Eye (tissue), 1 donor: ENCODE results near the gene RUSF1.
"Not testable (repeated sequence)": the region's sequence is repeated elsewhere in the genome, so short reads cannot be mapped to it uniquely, and the experiment has no call there.

ENCODE experiments used
- DNase-seq: peaks from one replicate; pipeline ENCODE4 v3.0.0-alpha.2; 2015

The RUSF1 gene

DNA sequence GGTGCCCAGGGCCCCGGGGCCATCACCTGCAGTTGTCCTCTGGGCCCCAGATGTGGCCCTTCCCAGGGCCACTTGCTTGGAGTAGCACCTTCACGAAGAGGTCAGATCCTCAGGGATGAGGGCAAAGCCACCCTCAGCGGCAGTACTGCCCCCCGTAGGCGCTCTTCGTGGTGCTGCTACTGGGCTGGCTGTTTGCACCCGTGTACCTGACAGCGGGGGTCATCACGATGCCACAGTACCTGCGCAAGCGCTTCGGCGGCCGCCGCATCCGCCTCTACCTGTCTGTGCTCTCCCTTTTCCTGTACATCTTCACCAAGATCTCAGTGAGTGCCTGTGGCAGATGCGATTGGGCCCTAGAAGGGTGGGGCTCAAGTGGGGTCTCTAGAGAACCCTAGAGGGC is 22.6 kb downstream of the RUSF1 start:
- no peak for DNase-seq

DNA sequence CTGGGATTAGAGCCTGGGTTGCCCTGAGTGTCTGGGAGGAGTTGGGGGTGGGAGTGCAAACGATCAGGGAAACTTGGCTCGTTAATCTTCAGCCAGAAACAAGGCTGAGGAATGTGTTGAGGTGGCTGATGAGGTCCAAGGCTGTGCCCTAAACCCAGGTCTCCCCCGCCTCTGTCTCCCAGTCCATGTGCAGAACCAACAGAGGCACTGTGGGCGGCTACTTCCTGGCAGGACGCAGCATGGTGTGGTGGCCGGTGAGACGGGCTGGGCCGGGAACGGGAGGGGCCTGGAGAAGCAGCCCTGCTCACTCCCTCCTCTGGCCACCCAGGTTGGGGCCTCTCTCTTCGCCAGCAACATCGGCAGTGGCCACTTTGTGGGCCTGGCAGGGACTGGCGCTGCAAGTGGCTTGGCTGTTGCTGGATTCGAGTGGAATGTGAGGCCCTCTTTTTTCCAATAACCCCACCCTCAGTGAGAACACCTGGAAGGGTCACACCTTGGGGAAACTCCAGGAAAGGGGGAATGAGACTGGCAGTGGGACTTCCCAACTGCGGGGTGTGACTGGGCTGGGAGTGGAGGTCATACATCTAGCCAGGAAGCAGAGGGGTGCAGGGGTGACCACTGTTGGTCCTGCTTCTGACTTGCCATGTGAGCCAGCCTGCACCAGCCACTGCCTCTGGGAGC is 23.6 kb downstream of the RUSF1 start:
- no peak for DNase-seq

DNA sequence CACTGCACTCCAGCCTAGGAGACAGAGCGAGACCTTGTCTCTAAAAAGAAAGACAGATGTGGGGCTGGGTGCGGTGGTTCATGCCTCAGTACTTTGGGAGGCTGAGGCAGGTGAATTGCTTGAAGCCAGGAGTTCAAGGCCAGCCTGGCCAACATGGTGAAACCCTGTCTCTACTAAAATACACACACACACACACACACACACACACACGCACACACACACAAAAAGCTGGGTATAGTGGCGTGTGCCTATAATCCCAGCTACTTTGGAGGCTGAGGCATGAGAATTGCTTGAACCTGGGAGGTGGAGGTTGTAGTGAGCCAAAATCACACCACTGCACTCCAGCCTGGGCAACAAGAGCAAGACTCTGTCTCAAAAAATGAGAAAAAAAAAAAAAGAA is 24.1 kb downstream of the RUSF1 start:
- DNase-seq = not testable (repeated sequence)

DNA sequence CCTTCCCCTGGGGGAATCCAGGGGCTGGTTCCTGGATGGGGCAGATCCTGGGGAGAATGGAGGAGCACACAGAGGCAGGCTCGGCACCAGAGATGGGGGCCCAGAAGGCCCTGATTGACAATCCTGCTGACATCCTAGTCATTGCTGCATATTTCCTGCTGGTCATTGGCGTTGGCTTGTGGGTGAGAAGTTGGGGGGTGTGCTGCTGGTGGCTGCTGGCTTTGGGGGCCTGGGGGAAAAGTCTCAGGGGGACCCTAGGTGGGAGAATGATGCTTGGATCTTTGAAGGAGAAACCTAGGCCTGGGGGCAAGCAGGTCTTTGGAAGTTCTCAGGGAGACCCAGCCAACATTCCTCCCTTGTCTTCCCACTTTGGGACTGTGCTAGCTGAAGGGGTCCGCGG is 25.1 kb downstream of the RUSF1 start, which contains the start of gene SLC5A2:
Gene SLC5A2 (plus strand): TSS at position 43 of the 400 bp plus-strand sequence. CDS start 14 bp downstream, at position 57.
- DNase-seq = no peak

DNA sequence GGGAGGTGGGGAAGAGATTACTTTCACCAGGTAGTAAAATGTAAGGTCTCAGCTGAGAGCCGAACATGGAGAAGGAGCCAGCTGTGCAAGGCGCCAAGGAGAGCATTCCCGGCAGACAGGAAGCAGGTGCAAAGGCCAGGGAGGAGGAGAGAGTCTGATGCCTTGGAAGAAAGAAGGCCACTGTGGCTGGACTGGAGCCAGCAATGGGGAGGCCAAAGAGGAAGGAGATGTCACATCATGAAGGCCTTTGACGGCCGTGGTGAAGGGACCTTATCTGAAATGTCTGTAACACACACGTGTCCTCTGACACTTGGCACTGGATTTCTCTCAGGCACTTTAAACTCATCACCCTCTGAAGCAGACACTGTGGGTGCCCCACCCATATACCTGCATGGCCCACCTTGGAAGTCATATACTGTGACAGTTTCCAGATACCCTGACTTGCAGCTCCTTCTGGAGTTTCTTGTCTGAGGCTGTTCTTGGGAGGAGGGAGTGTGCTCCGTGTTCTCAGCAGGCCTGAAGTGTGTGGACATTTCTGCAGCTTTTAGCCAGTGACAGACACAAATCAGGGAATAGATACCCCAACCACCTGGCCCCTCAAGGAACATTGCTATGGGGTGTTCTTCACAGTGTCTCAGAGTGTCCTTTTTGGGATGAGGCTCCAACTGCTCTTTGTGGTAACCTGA is 27.2 kb downstream of the RUSF1 start:
- DNase-seq = no peak

DNA sequence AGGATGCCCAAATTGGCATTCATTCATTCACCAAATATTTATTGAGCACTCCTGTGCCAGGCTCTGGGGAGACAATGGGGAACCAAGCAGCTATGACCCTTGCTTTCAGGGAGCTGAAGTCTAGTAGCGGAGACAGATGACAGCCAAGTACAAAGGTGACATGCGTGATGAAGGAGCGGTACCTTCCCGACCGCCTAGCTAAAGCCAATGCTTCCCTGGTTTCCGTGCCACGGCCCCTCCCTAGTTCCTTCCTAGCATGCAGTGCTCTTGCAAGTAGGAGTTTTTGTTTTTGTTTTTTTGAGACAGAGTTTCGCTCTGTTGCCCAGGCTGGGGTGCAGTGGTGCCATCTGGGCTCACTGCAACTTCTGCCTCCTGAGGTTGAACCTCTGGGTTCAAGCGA is 28.4 kb downstream of the RUSF1 start:
- no peak for DNase-seq

DNA sequence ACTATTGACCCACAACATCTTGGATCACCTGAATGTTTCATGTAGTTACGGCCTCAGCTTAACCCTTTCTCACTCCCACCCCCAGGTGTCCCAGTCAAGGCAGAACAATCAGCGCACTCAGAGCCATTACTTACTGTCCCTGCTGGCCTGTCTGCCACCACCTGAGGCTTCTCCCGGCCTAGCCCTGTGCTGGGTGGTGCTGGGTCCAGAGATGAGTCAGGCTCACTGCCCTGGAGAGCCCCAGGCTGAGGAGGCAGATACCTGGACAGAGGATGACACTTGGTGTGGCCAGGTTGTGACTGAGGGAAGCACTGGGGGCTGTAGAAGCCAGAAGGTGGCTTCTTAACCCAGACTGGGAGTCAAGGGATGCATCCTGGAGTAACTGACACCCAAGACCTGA is 29.2 kb downstream of the RUSF1 start:
- DNase-seq = no peak

DNA sequence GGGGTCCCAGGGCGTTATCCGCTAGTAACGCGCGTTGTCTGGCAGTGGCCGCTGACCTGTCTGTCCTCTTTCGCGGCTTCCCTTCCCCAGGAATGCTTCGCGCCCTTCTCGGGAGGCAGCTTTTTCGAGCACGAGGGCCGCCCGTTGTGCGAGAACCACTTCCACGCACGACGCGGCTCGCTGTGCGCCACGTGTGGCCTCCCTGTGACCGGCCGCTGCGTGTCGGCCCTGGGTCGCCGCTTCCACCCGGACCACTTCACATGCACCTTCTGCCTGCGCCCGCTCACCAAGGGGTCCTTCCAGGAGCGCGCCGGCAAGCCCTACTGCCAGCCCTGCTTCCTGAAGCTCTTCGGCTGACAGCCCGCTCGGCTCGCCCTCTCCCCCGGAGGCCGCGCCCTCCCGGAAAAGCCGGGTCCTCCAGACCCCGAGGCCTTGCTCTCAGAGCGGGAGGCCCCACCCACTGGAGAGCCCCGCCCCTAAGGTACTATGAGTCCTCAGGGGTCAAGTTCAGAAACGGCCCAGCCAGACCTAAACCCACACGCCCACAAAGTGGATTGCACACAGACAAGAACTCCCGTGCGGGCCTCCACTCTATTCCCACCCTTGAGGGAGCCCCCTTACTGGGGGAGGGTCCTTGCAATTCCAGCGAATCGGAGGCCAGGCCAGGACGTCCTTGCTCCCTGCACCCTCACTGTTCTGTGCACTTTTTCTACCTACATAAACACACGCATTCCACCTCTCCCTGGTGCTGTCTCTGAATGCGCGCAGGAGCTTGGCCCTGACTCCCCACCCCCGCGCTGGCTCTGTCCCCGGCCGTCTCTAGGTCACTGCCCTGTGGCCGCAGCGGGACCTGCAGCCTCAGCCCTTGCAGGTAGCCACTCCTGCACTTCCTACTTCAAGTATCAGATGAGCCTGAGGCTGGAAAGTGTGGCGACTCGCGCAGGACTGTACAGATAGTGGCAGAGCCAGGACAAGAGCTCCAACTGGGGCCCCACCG is 30.7 kb downstream of the RUSF1 start:
- DNase-seq = peak; percentile 61

DNA sequence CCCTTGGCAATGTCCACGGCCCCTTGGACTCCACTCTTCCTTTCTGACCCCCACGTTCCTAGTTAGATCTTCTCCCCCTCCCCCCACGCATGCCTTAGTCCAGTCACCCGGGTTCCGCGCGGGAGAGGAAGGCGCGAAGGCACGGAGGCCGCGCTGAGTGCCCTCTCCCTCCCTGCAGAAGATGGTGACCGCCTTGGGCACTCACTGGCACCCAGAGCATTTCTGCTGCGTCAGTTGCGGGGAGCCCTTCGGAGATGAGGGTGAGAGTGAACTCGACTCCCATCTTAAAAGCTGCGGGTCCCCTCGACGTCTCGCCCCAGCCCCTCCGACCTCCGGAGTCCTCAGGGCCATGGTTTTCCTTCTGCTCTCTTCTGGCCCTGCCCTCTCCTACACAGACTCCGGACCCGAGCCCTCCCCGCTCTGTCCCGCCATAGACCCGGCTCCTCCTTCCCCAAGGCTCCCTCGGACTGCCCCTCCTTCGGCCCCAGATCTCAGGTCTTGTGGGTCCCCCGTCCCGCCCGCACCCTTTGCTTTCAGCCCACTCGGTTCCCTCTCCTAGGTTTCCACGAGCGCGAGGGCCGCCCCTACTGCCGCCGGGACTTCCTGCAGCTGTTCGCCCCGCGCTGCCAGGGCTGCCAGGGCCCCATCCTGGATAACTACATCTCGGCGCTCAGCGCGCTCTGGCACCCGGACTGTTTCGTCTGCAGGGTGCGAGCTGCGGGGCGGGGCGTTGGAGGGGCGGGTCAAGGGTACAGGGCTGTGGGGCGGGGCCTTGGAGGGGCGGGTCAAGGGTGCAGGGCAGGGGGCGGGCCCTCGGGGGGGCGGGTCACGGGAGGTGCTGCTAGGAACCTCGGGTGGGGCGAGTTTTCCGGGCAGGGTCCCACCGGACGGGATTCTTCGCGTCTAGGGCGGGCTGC is 31.6 kb downstream of the RUSF1 start:
- peak; percentile 67 for DNase-seq

DNA sequence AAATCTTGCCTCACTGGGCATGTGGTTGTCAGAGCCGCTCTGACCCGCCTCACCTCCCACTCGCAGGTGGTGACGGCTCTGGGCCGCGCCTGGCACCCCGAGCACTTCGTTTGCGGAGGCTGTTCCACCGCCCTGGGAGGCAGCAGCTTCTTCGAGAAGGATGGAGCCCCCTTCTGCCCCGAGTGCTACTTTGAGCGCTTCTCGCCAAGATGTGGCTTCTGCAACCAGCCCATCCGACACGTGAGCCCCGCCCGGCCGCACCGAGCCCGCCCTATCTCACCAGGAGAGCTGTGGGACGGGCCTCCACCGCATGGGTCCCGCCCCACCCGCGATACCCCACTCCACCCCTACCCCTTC is 32.3 kb downstream of the RUSF1 start:
- no peak for DNase-seq

DNA sequence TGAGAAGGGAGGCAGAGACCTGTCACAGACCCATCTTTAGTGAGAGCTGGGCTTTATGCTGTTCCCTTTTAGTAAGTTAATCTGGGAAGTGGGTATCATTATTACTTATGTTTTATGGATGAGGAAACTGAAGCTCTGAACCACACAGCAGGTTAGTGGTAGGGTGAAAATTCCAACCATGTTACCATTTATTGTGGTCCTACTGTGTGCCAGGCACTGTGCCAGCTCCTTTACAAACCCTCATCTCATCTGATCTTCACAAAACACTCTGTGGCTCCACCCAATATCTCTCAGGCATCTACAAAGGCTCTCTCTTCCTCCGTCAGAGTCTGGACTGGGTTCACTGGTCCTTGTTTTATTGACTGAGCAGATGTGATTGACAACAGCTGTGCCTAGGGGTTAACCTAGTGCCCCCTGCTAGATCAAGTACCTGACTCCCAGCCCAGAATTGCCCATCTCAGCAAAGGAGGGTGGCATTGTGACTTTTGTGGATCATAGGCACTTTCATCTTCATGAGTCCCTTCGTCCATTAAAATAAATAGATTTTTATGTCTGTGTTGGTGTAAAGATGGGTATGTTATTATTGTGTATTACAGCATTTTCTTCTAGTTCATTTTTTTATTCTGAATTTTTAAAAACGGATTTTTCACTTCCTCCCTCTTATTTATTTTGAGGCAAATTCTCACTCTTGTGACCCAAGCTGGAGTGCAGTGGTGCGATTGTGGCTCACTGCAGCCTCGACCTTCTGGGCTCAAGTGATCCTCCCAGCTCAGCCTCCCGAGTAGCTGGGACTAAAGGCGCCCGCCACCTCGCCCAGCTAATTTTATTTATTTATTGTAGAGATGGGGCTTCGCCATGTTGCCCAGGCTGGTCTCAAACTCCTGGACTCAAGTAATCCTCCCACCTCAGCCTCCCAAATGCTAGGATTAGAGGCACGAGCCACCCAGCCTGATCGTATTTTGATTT is 33.1 kb downstream of the RUSF1 start:
- DNase-seq = no peak

DNA sequence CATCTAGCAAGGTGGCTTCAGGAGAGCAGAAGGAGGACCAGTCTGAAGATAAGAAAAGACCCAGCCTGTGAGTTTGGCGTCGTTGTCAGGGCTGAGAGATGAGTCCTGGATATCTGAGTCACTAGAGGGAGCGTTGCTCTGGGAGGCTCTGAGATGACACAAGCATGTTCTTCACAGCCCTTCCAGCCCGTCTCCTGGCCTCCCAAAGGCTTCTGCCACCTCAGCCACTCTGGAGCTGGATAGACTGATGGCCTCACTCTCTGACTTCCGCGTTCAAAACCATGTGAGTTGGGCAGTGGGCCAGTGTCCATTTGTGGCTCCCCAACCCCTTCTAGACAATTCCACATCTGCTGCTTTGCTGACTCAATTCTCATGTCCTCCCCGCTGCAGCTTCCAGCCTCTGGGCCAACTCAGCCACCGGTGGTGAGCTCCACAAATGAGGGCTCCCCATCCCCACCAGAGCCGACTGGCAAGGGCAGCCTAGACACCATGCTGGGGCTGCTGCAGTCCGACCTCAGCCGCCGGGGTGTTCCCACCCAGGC is 33.9 kb downstream of the RUSF1 start:
- DNase-seq = no peak

DNA sequence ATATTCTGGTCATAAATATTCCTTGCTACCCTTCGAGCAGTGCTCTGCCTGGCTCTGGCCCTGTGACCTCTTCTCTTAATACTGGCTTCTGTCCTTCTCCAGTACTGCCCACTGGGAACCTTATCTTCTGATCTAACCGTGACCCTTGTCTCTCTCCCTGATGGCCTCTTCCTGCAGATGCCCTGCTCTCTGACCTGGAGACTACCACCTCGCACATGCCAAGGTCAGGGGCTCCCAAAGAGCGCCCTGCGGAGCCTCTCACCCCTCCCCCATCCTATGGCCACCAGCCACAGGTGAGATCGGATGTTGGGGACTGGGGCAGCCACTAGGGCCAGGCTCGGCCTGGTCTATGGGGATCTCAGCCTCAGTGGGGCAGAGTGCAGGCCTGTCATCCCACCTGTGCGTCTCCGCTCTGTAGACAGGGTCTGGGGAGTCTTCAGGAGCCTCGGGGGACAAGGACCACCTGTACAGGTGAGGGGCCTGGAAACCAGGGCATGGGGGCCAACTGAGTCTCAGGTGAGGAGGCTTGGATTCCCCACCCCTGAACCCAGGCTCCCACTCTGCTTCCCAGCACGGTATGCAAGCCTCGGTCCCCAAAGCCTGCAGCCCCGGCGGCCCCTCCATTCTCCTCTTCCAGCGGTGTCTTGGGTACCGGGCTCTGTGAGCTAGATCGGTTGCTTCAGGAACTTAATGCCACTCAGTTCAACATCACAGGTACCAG is 34.8 kb downstream of the RUSF1 start:
- no peak for DNase-seq

DNA sequence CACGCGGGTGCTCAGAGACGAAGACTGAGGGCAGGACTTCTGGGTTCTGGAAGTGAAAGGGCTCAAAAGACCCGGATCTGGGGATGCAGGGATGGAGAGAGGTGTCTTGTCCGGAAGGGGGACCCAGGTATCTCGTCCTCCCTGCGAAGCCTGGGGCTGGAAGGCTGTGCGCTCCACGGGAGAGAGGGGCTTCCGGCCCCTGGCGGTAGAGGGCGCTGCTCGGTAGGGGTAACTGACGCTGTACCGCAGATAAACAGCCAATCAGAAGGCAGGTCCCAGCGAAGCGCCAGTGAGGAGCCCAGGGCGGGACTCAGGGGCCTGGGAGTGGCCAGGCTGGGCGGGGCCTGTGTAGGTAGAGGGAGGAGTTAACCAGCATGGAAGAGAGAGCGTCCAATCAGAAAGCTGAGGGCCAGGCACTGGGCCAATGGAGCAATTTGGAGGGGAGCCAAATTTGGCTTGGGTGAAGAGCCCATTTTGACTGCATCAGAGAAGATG is 35.4 kb downstream of the RUSF1 start:
- DNase-seq = peak; percentile 76

DNA sequence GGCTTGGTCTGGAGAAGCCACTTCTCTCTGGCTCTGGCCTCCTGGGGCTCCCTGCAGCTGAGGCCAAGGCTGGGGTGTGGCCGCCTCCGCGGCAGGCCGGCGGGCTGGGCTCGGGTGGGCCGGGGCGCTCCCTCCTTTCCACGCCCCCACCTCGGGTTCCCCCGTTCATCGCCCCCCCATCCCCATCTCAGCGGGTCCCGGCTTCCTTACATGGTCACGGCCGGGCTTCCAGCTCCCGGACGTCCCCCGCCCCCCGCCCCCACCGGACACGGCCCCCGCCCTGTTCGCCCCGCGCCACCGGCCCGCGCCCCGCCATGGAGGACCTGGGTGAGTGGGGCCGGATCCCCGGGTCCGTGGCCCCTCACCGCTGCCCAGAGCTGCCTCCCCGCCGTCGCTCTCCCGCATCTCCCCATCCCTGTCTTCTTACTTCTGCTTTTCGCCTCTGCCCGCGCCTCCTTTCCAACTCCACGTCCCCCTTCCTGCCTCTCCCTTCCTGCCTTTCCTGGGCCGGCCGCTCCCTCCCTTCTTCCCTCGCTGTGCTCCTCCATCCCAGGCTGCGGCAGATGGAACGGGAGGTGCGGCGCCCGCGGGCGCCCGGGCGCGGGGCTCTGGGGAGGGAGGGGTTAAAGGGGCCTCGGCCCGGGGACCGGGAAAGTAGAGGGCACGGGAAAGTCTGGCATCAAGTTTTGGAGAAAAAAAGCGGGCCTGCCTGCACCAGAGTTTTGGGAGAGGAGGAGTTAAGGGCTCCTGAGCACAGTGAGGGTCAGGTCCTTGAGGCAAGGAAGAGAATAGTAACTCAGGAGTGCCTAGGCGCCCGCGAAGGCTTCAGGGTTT is 36.1 kb downstream of the RUSF1 start, which contains the start of gene TGFB1I1:
Gene TGFB1I1 (plus strand): TSS at position 278 of the 834 bp plus-strand sequence. CDS start 37 bp downstream, at position 315.
- peak; percentile 75 for DNase-seq

DNA sequence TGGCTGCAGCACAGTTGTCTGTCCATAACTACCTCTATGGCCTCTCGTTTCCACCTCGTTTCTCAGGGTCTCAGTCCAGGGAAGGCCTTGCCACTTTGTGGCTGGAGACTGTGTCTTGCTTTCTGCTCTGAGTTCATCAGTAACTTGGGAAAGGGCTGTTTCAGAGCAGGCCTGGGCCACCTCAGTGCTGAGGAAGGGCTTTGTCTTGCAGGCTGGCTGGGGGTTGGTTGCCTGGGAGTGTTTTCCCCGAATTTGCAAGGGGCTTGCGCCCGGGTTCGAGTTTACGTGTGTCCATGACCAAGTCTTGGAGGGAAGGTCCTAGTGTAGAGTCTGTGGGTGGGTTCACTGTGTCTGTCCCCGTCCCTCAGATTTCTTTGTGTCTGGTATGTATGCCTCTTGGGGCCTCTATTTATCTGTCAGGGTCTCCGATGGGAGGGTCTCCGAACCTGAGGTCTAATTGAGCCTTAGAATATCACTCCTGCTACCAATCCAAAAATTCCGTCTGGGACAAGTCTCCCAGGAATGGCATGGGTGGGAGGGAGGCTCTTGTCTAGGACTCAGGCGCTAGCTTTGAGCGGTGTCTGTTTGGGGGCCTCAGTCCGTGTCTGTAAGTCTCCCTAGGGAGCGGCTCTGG is 36.8 kb downstream of the RUSF1 start:
- DNase-seq = no peak

DNA sequence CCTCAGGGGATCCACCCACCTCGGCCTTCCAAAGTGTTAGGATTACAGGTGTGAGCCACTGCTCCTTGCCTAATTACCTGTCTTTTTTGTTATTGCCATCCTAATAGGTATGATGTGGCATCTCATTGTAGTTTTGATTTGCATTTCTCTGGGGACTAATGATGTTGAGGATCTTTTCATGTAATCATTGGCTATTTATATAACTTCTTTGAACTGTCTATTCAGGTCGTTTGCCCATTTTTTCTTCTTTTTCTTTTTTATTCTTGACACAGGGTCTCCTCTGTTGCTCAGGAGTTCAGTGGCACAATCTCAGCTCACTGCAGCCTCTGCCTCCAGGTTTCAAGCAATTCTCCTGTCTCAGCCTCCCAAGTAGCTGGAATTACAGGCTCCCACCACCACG is 37.6 kb downstream of the RUSF1 start:
- DNase-seq = no peak

DNA sequence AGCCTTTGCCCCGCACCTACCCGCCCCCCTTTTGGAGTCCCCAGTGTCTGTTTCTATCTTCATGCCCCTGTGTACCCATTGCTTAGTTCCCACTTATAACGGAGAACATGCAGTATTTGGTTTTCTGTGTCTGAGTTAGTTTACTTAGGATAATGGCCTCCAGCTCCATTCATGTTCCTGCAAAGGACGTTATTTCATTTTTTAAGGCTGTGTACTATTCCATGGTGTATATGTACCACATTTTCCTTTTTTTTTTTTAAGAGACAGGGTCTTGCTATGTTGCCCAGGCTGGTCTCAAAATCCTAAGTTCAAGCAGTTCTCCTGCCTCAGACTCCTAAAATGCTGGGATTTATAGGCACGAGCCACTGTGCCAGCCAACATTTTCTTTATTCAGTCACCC is 40.3 kb downstream of the RUSF1 start:
- DNase-seq = no peak
